Sigmoid colon (tissue), 7 donors: ENCODE data around the gene PVRIG. TPM values are rescaled to one million over a fixed set of nuclear protein-coding genes. Genes with fewer than 3 reads are reported as not detected.

Source experiments
- DNase-seq: peaks from one replicate; pipeline ENCODE4 v3.0.0-alpha.2; 2019
- H3K27ac ChIP-seq, 4 donors: fragments of 200-600 bp; sonication (generic); one replicate each; pipeline ENCODE4 v1.5.1; 2016 to 2019; ENCODE audit warnings: mild to moderate bottlenecking in 1 of 4
- H3K27me3 ChIP-seq, 3 donors: fragments of 200-600 bp; sonication (generic); one replicate each; pipeline ENCODE4 v1.5.1; 2019; ENCODE audit warnings: mild to moderate bottlenecking in 1 of 3
- H3K36me3 ChIP-seq, 4 donors: fragments of 200-600 bp; sonication (generic); one replicate each; pipeline ENCODE4 v1.5.1; 2016 to 2019
- H3K4me1 ChIP-seq, 4 donors: fragments of 200-600 bp; sonication (generic); one replicate each; pipeline ENCODE4 v1.5.1; 2017 to 2019
- H3K4me3 ChIP-seq, 4 donors: fragments of 200-600 bp; sonication (generic); one replicate each; pipeline ENCODE4 v1.5.1; 2017 to 2019; ENCODE audit warnings: mild to moderate bottlenecking in 2 of 4, moderate library complexity in 1 of 4
- H3K9me3 ChIP-seq, 4 donors: fragments of 200-600 bp in 3 of 4; sonication (generic) in 3 of 4; one replicate each; pipeline versions ENCODE4 v1.5.1 to v1.6.1; 2013 to 2019
- EP300 ChIP-seq, 4 donors: sonication (generic); formaldehyde crosslinking; IDR thresholded peaks; one replicate each; pipeline ENCODE4 v1.6.1; 2017; ENCODE audit warnings: antibody characterized with exemption in 4 of 4
- POLR2A ChIP-seq, 2 donors: fragments of 450-650 bp; IDR thresholded peaks; one replicate each; pipeline ENCODE4 v1.6.1; 2016; ENCODE audit warnings: antibody characterized with exemption in 2 of 2, mild to moderate bottlenecking in 2 of 2, moderate library complexity in 2 of 2
- POLR2AphosphoS5 ChIP-seq, 4 donors: sonication (generic); formaldehyde crosslinking; IDR thresholded peaks; one replicate each; pipeline ENCODE4 v1.6.1; 2017; ENCODE audit warnings: antibody characterized with exemption in 4 of 4
- WGBS, 2 donors: extraction: QIAGEN DNeasy Blood & Tissue Kit; methylation state at CpG; one replicate each; pipeline ENCODE4 v1.1.7; 2013; 5-methylcytosine and 5-hydroxymethylcytosine counted together
- intact Hi-C: fragments of 100-400 bp; cut with DNase I; formaldehyde crosslinking; loops from one replicate; pipeline ENCODE4 v1.15.1; 2023
- polyA plus RNA-seq, 3 donors: library from polyadenylated mRNA; stranded (reverse); fragments of 200-250 nt; gene quantifications; one replicate each; pipeline ENCODE4 v1.2.3, GENCODE V29; 2013
- total RNA-seq, 4 donors: library from RNA; depleted of rRNA; stranded (reverse); fragments of >200 nt; gene quantifications; one replicate each; pipeline ENCODE4 v1.1.0, GENCODE V29; 2016
- TF ChIP-seq, protein P1 (sequence below), 4 experiments: fragments of 450-650 bp in 3 of 4; fragments of 200-600 bp in 1 of 4; IDR thresholded peaks; one replicate each; pipeline ENCODE4 v1.5.1; 2016 to 2019; ENCODE audit warnings: antibody characterized with exemption in 4 of 4, mild to moderate bottlenecking in 3 of 4, moderate library complexity in 2 of 4
- donor health status: healthy with polysubstance abuse.
- donor health status: Bipolar disorder and iron deficiency.
- donor health status: healthy.

PVRIG gene
- total and polyA plus RNA-seq, 7 donors = 0.16 to 12.0 (median 0.60) TPM; not detected in 2

GRCh38 chr7:100200693-100201092 lies 19.1 kb upstream of the PVRIG start:
- TF ChIP-seq EP300 (IDR thresholded peaks at IDR 0.05) (no peak), POLR2AphosphoS5 (IDR thresholded peaks at IDR 0.05) (no peak), POLR2A (IDR thresholded peaks at IDR 0.05) (no peak)
- TF ChIP-seq, protein P1, sequence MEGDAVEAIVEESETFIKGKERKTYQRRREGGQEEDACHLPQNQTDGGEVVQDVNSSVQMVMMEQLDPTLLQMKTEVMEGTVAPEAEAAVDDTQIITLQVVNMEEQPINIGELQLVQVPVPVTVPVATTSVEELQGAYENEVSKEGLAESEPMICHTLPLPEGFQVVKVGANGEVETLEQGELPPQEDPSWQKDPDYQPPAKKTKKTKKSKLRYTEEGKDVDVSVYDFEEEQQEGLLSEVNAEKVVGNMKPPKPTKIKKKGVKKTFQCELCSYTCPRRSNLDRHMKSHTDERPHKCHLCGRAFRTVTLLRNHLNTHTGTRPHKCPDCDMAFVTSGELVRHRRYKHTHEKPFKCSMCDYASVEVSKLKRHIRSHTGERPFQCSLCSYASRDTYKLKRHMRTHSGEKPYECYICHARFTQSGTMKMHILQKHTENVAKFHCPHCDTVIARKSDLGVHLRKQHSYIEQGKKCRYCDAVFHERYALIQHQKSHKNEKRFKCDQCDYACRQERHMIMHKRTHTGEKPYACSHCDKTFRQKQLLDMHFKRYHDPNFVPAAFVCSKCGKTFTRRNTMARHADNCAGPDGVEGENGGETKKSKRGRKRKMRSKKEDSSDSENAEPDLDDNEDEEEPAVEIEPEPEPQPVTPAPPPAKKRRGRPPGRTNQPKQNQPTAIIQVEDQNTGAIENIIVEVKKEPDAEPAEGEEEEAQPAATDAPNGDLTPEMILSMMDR (IDR thresholded peaks at IDR 0.05) = no peak
- Histone ChIP-seq H3K4me1 (no peaks in the 10 kb centered on the region), H3K4me3 (no peak overlapping the region), H3K27me3 (no peaks in the 10 kb centered on the region), H3K36me3 (no peaks in the 10 kb centered on the region), H3K27ac (no peak overlapping the region), H3K9me3 (no peaks in the 10 kb centered on the region)
- 34 to 78% methylated on average over 11 of the region's 11 CpGs for WGBS, 2 donors
- intact Hi-C loops = no loop called here
- DNase-seq = no peak

DNA sequence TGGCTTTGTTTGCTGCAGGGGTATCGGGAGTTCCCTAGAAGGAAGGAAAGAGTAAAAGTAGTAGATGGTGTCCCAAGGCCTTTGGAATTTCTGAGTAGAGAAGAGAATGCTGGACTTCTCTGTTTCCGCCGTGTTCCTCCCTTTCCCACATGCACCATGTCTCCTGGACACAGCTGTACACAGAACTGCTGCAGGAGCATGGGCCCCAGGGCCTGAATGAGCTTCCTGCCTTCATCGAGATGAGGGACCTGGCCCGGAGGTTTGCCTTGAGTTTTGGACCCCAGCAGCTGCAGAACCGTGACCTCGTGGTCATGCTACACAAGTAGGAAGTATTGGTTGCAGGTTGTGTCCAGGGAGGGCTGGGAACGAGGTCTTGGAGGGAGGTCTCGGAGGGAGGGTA lies 15.3 kb upstream of the PVRIG start:
- no peak for TF ChIP-seq EP300 (IDR thresholded peaks at IDR 0.05)
- TF ChIP-seq POLR2AphosphoS5 (IDR thresholded peaks at IDR 0.05) = no peak
- TF ChIP-seq POLR2A (IDR thresholded peaks at IDR 0.05) = no peak
- TF ChIP-seq, protein P1 (IDR thresholded peaks at IDR 0.05) = no peak
- Histone ChIP-seq H3K4me3 (no peak overlapping the region), H3K27me3 (no peaks in the 10 kb centered on the region), H3K27ac (no peak overlapping the region), H3K4me1 (no peaks in the 10 kb centered on the region), H3K9me3 (no peaks in the 10 kb centered on the region), H3K36me3 (no peaks in the 10 kb centered on the region)
- DNase-seq = no peak
- 90 to 92% methylated on average over 9 of the region's 9 CpGs for WGBS, 2 donors
- intact Hi-C loops = no loop called here

GRCh38 chr7:100208911-100209408 lies 10.8 kb upstream of the PVRIG start:
- Histone ChIP-seq H3K4me1 (no peaks in the 10 kb centered on the region), H3K36me3 (no peaks in the 10 kb centered on the region), H3K27ac (no peak overlapping the region), H3K27me3 (no peaks in the 10 kb centered on the region), H3K9me3 (no peaks in the 10 kb centered on the region), H3K4me3 (no peak overlapping the region)
- 12 to 40% methylated on average over 6 of the region's 6 CpGs for WGBS, 2 donors
- no peak for DNase-seq
- intact Hi-C loops = no loop called here
- TF ChIP-seq, protein P1 (IDR thresholded peaks at IDR 0.05) = no peak
- no peak for TF ChIP-seq POLR2A (IDR thresholded peaks at IDR 0.05)
- no peak for TF ChIP-seq POLR2AphosphoS5 (IDR thresholded peaks at IDR 0.05)
- no peak for TF ChIP-seq EP300 (IDR thresholded peaks at IDR 0.05)

GRCh38 chr7:100209493-100209892 lies 10.3 kb upstream of the PVRIG start:
- 74 to 80% methylated on average over 6 of the region's 6 CpGs for WGBS, 2 donors
- Histone ChIP-seq H3K4me1 (no peaks in the 10 kb centered on the region), H3K9me3 (no peaks in the 10 kb centered on the region), H3K27me3 (no peaks in the 10 kb centered on the region), H3K27ac (no peak overlapping the region), H3K4me3 (no peak overlapping the region), H3K36me3 (no peaks in the 10 kb centered on the region)
- DNase-seq = no peak
- intact Hi-C loops = no loop called here
- no peak for TF ChIP-seq POLR2A (IDR thresholded peaks at IDR 0.05)
- no peak for TF ChIP-seq POLR2AphosphoS5 (IDR thresholded peaks at IDR 0.05)
- TF ChIP-seq, protein P1 (IDR thresholded peaks at IDR 0.05) = no peak
- TF ChIP-seq EP300 (IDR thresholded peaks at IDR 0.05) = no peak

GRCh38 chr7:100210805-100211204 lies 8.9 kb upstream of the PVRIG start:
- Histone ChIP-seq H3K36me3 (no peaks in the 10 kb centered on the region), H3K4me3 (no peak overlapping the region), H3K9me3 (no peaks in the 10 kb centered on the region), H3K4me1 (no peaks in the 10 kb centered on the region), H3K27me3 (no peaks in the 10 kb centered on the region), H3K27ac (no peak overlapping the region)
- WGBS, 2 donors = 18 to 48% methylated on average over 5 of the region's 5 CpGs
- intact Hi-C loops = loop anchor here (10.0 kb wide), 1 partner anchor 226 kb away; no protein-coding TSS in a partner anchor
- no peak for DNase-seq
- no peak for TF ChIP-seq POLR2A (IDR thresholded peaks at IDR 0.05)
- TF ChIP-seq EP300 (IDR thresholded peaks at IDR 0.05) = no peak
- TF ChIP-seq POLR2AphosphoS5 (IDR thresholded peaks at IDR 0.05) = no peak
- TF ChIP-seq, protein P1 (IDR thresholded peaks at IDR 0.05) = no peak
